ENCODE results near the gene KIT. TPM values are rescaled to one million over a fixed set of nuclear protein-coding genes. Genes with fewer than 3 reads are reported as not detected.
A peak's percentile ranks its signal among the peaks of the same experiment; 100 is the strongest.
"Not testable (repeated sequence)": the region's sequence is repeated elsewhere in the genome, so short reads cannot be mapped to it uniquely, and the experiment has no call there.

Gene KIT
- not detected in 2 replicates for total RNA-seq (2014; rRNA removed)
- 0.04 TPM for polyA plus RNA-seq (2012)

GRCh38 chr4:54657551-54658251 is at the start of gene KIT:
KIT (plus strand) TSS chr4:54657957; CDS start chr4:54658015, 58 bp downstream.
- DNase-seq (ENCODE audit: low read depth), result no peak

GRCh38 chr4:54609310-54609709 is 48.4 kb upstream of the KIT start:
- no peak for DNase-seq (ENCODE audit: low read depth)

- DNase-seq (ENCODE audit: low read depth), result no peak
Observed at GRCh38 chr4:54614149-54614548, 43.6 kb upstream of the KIT start.

GRCh38 chr4:54620773-54621172 is 37.0 kb upstream of the KIT start:
- no peak for DNase-seq (ENCODE audit: low read depth)

GRCh38 chr4:54625391-54625790 is 32.4 kb upstream of the KIT start:
- DNase-seq (ENCODE audit: low read depth), result no peak

GRCh38 chr4:54626113-54626512 is 31.6 kb upstream of the KIT start:
- no peak for DNase-seq (ENCODE audit: low read depth)

GRCh38 chr4:54632537-54632936 is 25.2 kb upstream of the KIT start:
- no peak for DNase-seq (ENCODE audit: low read depth)

GRCh38 chr4:54633102-54633740 is 24.5 kb upstream of the KIT start:
- DNase-seq (ENCODE audit: low read depth), result not testable (repeated sequence)

- no peak for DNase-seq (ENCODE audit: low read depth)
Observed at GRCh38 chr4:54635318-54635717, 22.4 kb upstream of the KIT start.

GRCh38 chr4:54637325-54637724 is 20.4 kb upstream of the KIT start:
- no peak for DNase-seq (ENCODE audit: low read depth)

GRCh38 chr4:54641101-54641500 is 16.7 kb upstream of the KIT start:
- not testable (repeated sequence) for DNase-seq (ENCODE audit: low read depth)

GRCh38 chr4:54643172-54643571 is 14.6 kb upstream of the KIT start:
- no peak for DNase-seq (ENCODE audit: low read depth)

GRCh38 chr4:54643958-54644751 is 13.6 kb upstream of the KIT start:
- DNase-seq (ENCODE audit: low read depth), result no peak

GRCh38 chr4:54645830-54646229 is 11.9 kb upstream of the KIT start:
- no peak for DNase-seq (ENCODE audit: low read depth)

GRCh38 chr4:54647070-54647469 is 10.7 kb upstream of the KIT start:
- no peak for DNase-seq (ENCODE audit: low read depth)

GRCh38 chr4:54651050-54651449 is 6.7 kb upstream of the KIT start:
- no peak for DNase-seq (ENCODE audit: low read depth)

GRCh38 chr4:54654753-54655152 is 3.0 kb upstream of the KIT start:
- DNase-seq (ENCODE audit: low read depth), result no peak

GRCh38 chr4:54657185-54657550 is 589 bp upstream of the KIT start:
- no peak for DNase-seq (ENCODE audit: low read depth)

- DNase-seq (ENCODE audit: low read depth), result peak; percentile 35
Observed at GRCh38 chr4:54658252-54659093, 716 bp downstream of the KIT start.

GRCh38 chr4:54659313-54659712 is 1.6 kb downstream of the KIT start:
- no peak for DNase-seq (ENCODE audit: low read depth)

- DNase-seq (ENCODE audit: low read depth), result no peak
Observed at GRCh38 chr4:54659749-54660535, 2.2 kb downstream of the KIT start.
